ENCODE data around the gene PTPRJ.
"Not testable (repeated sequence)": the region's sequence is repeated elsewhere in the genome, so short reads cannot be mapped to it uniquely, and the experiment has no call there.

Gene PTPRJ

GRCh38 chr11:48020092-48020755 lies 39.9 kb downstream of the PTPRJ start:
- no peak for DNase-seq

- not testable (repeated sequence) for DNase-seq
Observed at GRCh38 chr11:48021201-48021820, 41.0 kb downstream of the PTPRJ start.

GRCh38 chr11:48022445-48022844 lies 42.1 kb downstream of the PTPRJ start:
- DNase-seq = no peak

- DNase-seq = not testable (repeated sequence)
Observed at GRCh38 chr11:48023608-48024007, 43.2 kb downstream of the PTPRJ start.

GRCh38 chr11:48024635-48025071 lies 44.3 kb downstream of the PTPRJ start:
- no peak for DNase-seq

- DNase-seq = no peak
Observed at GRCh38 chr11:48025293-48025983, 45.1 kb downstream of the PTPRJ start.

- no peak for DNase-seq
Observed at GRCh38 chr11:48025984-48026340, 45.6 kb downstream of the PTPRJ start.

- DNase-seq = no peak
Observed at GRCh38 chr11:48028914-48029680, 48.7 kb downstream of the PTPRJ start.

GRCh38 chr11:48029681-48030290 lies 49.4 kb downstream of the PTPRJ start:
- DNase-seq = no peak

- no peak for DNase-seq
Observed at GRCh38 chr11:48031602-48032001, 51.2 kb downstream of the PTPRJ start.

- DNase-seq = no peak
Observed at GRCh38 chr11:48032721-48033120, 52.4 kb downstream of the PTPRJ start.

GRCh38 chr11:48033918-48034341 lies 53.6 kb downstream of the PTPRJ start:
- DNase-seq = no peak

- DNase-seq = no peak
Observed at GRCh38 chr11:48034926-48035871, 54.8 kb downstream of the PTPRJ start.

- no peak for DNase-seq
Observed at GRCh38 chr11:48036011-48036410, 55.7 kb downstream of the PTPRJ start.

- no peak for DNase-seq
Observed at GRCh38 chr11:48036466-48036865, 56.1 kb downstream of the PTPRJ start.

- DNase-seq = no peak
Observed at GRCh38 chr11:48037709-48038468, 57.5 kb downstream of the PTPRJ start.

- no peak for DNase-seq
Observed at GRCh38 chr11:48040830-48041444, 60.6 kb downstream of the PTPRJ start.

GRCh38 chr11:48041877-48042695 lies 61.7 kb downstream of the PTPRJ start:
- DNase-seq = no peak
